ENCODE measurements around the gene APOH.

Gene APOH

GRCh38 chr17:66198242-66198641, 31.0 kb downstream of the APOH start:
- in situ Hi-C loops (cut with MboI; ENCODE audit: low sequenced_read_pairs), result no loop called here

DNA sequence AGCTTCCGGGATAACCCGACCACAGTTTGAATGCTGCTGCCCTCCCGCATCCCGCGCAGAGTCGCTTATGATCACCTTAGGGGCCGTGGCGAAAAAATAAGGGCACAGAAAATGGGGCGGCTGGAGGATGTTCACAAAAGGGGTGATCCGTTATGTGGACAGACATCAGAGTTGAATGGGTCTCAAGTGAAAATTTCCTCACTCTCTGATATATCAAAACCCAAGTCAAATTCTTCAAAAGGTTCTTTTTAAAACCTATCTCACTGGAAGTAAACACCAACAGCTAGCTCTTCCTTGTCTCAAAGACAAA, 36.9 kb downstream of the APOH start:
- in situ Hi-C loops (cut with MboI; ENCODE audit: low sequenced_read_pairs), result no loop called here

GRCh38 chr17:66191593-66192377, 37.4 kb downstream of the APOH start, which contains the start of gene CEP112:
Gene CEP112 (minus strand): TSS chr17:66192133.
- in situ Hi-C loops (cut with MboI; ENCODE audit: low sequenced_read_pairs), result no loop called here

DNA sequence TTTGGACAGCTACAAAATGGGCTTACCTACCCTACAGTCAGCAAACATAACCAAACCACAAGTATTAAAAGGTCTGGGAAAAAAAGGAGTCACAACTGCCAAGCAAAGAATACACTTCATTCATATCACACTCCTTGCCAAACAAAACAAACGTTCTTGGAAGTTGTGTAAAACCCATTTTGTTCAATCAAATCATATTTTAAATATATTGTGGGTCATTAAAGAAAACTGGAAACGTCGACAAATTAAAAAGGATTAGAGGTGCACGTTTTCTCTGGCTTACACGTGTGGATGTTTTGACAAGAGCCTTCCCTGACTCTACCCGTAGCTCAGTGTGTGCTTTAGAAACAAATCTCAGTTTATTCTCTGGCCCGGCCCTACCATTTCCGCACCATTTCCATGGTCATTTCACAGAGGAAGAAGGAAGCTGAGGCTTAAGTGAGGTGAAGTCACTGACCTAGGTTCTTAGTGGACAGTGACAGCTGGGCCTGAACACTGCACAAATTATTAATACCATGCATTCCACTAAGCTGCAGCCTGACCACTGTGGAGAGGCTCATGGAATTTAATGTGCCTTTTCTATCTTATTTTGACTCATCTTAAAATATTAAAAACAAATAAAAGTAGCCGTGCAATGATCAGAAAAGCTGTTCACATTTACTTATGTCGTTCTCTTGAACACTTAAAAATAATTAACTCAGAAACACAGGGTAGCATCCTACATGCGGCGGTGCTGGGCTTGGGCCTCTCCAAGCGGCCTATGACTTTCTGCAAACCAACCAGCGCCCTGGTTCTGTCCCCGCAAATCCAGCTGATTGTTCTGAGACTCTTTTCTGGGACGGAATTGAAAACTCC, 38.2 kb downstream of the APOH start:
- in situ Hi-C loops (cut with MboI; ENCODE audit: low sequenced_read_pairs), result no loop called here

GRCh38 chr17:66187718-66188117, 41.5 kb downstream of the APOH start:
- in situ Hi-C loops (cut with MboI; ENCODE audit: low sequenced_read_pairs), result no loop called here

DNA sequence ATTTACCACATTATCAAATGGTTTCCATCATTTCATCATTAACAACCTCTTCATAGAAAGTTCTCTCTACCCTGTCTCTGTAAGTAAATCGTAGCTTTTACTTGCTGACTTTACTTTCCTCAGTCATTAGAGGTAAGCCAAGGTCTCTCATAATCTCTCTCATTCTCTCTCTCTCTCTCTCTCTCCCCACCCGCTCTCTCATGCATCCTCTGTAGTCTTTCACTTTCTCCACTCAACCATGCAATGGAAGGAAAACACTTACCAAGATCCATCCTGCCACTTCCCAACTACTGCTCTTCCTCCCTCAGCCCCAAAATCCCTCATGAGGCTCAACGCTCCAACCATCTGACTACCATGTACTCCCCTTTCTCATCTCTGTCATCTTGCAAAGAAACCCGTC, 43.4 kb downstream of the APOH start:
- in situ Hi-C loops (cut with MboI; ENCODE audit: low sequenced_read_pairs), result no loop called here

DNA sequence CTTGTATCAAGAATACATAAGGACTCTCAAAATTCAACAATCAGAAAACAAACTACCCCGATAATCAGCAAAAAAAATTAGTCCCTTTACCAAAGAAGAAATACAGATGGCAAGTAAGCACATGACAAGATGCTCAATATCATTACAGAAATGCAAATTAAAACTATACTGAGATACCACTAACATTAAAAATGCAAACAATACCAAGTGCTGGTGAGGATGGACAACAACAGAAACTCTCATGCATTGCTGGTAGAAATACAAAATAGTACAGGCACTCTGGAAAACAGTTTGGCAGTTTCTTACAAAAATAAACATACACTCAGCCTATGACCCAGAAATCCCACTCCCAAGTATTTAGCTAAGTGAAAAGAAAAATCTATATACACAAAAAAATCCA, 44.8 kb downstream of the APOH start:
- in situ Hi-C loops (cut with MboI; ENCODE audit: low sequenced_read_pairs), result no loop called here

GRCh38 chr17:66183529-66183928, 45.7 kb downstream of the APOH start:
- in situ Hi-C loops (cut with MboI; ENCODE audit: low sequenced_read_pairs), result no loop called here

- in situ Hi-C loops (cut with MboI; ENCODE audit: low sequenced_read_pairs), result no loop called here
Observed at GRCh38 chr17:66178642-66179041, 50.6 kb downstream of the APOH start.

DNA sequence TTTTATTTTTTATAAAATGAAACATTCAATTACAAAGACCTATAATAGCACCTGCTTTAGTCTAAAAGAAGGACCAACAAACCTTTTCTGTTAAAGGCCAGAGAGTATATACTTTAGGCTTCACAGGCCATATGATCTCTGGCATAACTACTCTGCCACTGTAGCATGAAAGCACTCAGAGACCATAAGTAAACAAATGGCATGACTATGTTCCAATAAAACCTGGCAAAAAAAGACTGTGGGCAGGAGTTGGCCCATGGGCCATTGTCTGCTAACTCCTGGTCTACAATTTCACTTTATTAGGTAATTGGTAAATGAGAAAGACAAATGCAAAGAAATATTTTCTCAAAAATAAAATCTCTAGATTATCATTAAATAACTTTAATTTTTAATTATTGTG, 52.2 kb downstream of the APOH start:
- in situ Hi-C loops (cut with MboI; ENCODE audit: low sequenced_read_pairs), result no loop called here

- in situ Hi-C loops (cut with MboI; ENCODE audit: low sequenced_read_pairs), result no loop called here
Observed at GRCh38 chr17:66175892-66176291, 53.3 kb downstream of the APOH start.

DNA sequence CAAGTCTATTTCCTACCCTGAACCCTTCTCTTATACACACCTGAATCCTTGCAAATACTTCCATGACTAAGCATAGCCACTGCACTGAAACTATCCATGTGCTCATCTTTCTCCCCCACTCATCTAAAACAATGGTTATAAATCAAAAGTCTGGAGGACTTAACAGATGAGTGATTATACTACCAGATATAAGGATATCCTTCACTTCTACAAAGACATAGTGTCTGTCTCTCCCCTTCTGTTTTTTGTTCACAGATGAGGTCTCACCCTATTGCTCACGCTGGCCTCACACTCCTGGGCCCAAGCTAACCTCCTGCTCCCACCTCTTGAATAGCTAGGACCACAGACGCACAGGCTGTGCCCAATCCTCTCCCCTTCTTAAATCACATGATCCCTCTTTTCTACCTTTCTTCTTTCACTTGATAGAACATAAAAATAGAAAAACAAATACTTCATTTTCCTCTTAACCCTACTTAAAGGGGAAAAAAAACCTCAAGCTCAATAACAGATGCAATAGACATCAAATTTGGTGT, 56.5 kb downstream of the APOH start:
- in situ Hi-C loops (cut with MboI; ENCODE audit: low sequenced_read_pairs), result no loop called here

GRCh38 chr17:66172144-66172543, 57.1 kb downstream of the APOH start:
- in situ Hi-C loops (cut with MboI; ENCODE audit: low sequenced_read_pairs), result no loop called here

GRCh38 chr17:66171692-66172091, 57.5 kb downstream of the APOH start:
- in situ Hi-C loops (cut with MboI; ENCODE audit: low sequenced_read_pairs), result no loop called here

DNA sequence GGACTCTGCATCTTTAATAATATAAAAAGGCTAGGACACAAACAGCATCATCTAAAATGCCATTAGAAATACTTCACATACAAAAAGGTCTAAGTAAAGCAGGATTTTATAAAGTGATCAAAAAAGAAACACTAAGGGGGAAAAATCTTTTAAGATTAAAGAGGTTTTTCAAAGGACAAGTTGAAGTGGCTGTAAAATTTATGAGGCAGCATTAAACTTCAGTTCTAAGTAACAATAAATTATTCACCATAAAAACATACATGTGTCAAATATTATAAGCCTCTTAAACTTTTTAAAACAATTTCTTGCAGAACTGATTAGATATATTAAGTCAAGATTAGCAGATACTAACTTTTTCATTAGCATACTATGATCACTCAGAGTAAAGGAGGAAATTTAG, 58.0 kb downstream of the APOH start:
- in situ Hi-C loops (cut with MboI; ENCODE audit: low sequenced_read_pairs), result no loop called here

DNA sequence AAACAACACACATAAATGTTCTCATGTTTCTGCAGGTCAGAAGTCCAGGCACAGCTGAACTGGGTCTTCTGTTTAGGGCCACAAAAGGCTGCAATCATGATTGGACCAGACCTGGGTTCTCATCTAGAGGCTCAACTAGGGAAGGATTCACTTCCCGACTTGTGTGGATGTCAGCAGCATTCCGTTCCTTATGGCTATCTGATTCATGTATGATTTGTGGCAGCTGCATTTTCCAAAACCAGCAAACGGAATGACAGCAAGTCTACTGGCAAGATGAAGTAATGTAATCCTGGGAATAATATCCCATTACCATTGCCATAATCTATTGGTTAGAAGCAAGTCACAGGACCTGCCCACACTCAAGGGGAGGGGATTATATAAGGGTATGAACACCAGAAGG, 59.4 kb downstream of the APOH start:
- in situ Hi-C loops (cut with MboI; ENCODE audit: low sequenced_read_pairs), result no loop called here

- in situ Hi-C loops (cut with MboI; ENCODE audit: low sequenced_read_pairs), result no loop called here
Observed at GRCh38 chr17:66167189-66167815, 61.9 kb downstream of the APOH start.

GRCh38 chr17:66165537-66166123, 63.6 kb downstream of the APOH start:
- in situ Hi-C loops (cut with MboI; ENCODE audit: low sequenced_read_pairs), result no loop called here

Data from hTERT RPE-1 (cell line).